NCI-H187 treated with DMSO at 0.1 percent for 48 hours (cell line): Measurements from ENCODE around the gene ALDH1A1.

Experiments used
- DNase-seq: peaks from one replicate; lab custom pipeline; 2025; lab: John Stamatoyannopoulos, UW

ALDH1A1 gene

GRCh38 chr9:72979405-72980100, 26.7 kb upstream of the ALDH1A1 start:
- DNase-seq: no peak

GRCh38 chr9:72978744-72979143, 25.9 kb upstream of the ALDH1A1 start:
- DNase-seq: no peak

GRCh38 chr9:72977670-72978069, 24.8 kb upstream of the ALDH1A1 start:
- DNase-seq: no peak

GRCh38 chr9:72974501-72974900, 21.6 kb upstream of the ALDH1A1 start:
- DNase-seq: no peak

GRCh38 chr9:72972636-72973035, 19.8 kb upstream of the ALDH1A1 start:
- no peak for DNase-seq

- DNase-seq: no peak
Observed at GRCh38 chr9:72971411-72971810, 18.6 kb upstream of the ALDH1A1 start.

- no peak for DNase-seq
Observed at GRCh38 chr9:72960446-72960845, 7.6 kb upstream of the ALDH1A1 start.

- DNase-seq: no peak
Observed at GRCh38 chr9:72958485-72959281, 5.8 kb upstream of the ALDH1A1 start.

GRCh38 chr9:72955571-72955970, 2.7 kb upstream of the ALDH1A1 start:
- DNase-seq: no peak

GRCh38 chr9:72955126-72955455, 2.2 kb upstream of the ALDH1A1 start:
- DNase-seq: no peak

- DNase-seq: no peak
Observed at GRCh38 chr9:72954431-72955125, 1.7 kb upstream of the ALDH1A1 start.

GRCh38 chr9:72952381-72952690, 517 bp downstream of the ALDH1A1 start:
- DNase-seq: no peak

GRCh38 chr9:72951520-72952380, 1.1 kb downstream of the ALDH1A1 start:
- no peak for DNase-seq

GRCh38 chr9:72950875-72951442, 1.9 kb downstream of the ALDH1A1 start:
- DNase-seq: no peak

- DNase-seq: no peak
Observed at GRCh38 chr9:72949918-72950325, 2.9 kb downstream of the ALDH1A1 start.

- DNase-seq: no peak
Observed at GRCh38 chr9:72949244-72949582, 3.6 kb downstream of the ALDH1A1 start.

- DNase-seq: no peak
Observed at GRCh38 chr9:72948575-72949243, 4.1 kb downstream of the ALDH1A1 start.

- no peak for DNase-seq
Observed at GRCh38 chr9:72947984-72948465, 4.8 kb downstream of the ALDH1A1 start.

- no peak for DNase-seq
Observed at GRCh38 chr9:72946821-72947220, 6.0 kb downstream of the ALDH1A1 start.

- DNase-seq: no peak
Observed at GRCh38 chr9:72946318-72946717, 6.5 kb downstream of the ALDH1A1 start.

- no peak for DNase-seq
Observed at GRCh38 chr9:72945391-72945790, 7.5 kb downstream of the ALDH1A1 start.
